ENCODE data around the gene MYB.

DNA sequence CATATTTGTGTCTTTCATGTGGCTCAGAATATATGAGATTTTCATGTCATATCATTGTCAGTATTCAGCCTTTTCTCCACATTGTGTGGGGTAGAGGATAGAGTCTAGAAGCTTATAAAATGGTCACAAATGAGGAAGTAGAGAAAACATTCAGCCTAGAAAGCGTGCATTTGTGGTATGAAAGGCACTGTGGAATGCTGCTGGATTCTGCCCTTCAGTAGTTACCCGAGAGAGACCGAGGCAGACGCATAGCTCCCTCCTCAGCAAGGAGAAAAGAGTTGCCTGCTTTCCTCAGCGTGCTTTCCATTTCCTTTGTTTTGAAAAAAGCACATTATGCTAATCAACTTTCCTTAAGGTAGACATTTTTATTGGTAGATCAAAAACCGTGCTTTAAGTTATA is 28.7 kb downstream of the MYB start:
- TF ChIP-seq CTCF (IDR thresholded peaks at IDR 0.05 in 2 of 3, conservative IDR thresholded peaks at IDR 0.05 in 1 of 3; ENCODE audit: borderline replicate concordance in 1 of 3, insufficient read depth in 1 of 3, low read depth in 2 of 3, low read length in 2 of 3) (no peak), EZH2 (IDR thresholded peaks at IDR 0.05) (no peak), POLR2AphosphoS5 (IDR thresholded peaks at IDR 0.05; ENCODE audit: low read depth, low read length) (no peak), ELF1 (IDR thresholded peaks at IDR 0.05; ENCODE audit: borderline replicate concordance, low read depth) (no peak), EZH2phosphoT487 (IDR thresholded peaks at IDR 0.05; ENCODE audit: borderline replicate concordance) (no peak), FOSL1 (IDR thresholded peaks at IDR 0.05; ENCODE audit: low read depth) (no peak)
